Umbilical cord (tissue), 2 donors: Measurements from ENCODE around the gene SPRTN. TPM values are rescaled to one million over a fixed set of nuclear protein-coding genes. Genes with fewer than 3 reads are reported as not detected.

ENCODE experiments used
- DNase-seq: peaks from one replicate; pipeline ENCODE4 v3.0.0-alpha.2; 2015; ENCODE audit warnings: low spot score
- total RNA-seq: library from RNA; depleted of rRNA; stranded (reverse); fragments of >200 nt; gene quantifications from one replicate; pipeline ENCODE4 v1.2.3, GENCODE V29; 2014; ENCODE audit warnings: low replicate concordance; ENCODE audit not compliant: insufficient read depth

Gene SPRTN, protein sequence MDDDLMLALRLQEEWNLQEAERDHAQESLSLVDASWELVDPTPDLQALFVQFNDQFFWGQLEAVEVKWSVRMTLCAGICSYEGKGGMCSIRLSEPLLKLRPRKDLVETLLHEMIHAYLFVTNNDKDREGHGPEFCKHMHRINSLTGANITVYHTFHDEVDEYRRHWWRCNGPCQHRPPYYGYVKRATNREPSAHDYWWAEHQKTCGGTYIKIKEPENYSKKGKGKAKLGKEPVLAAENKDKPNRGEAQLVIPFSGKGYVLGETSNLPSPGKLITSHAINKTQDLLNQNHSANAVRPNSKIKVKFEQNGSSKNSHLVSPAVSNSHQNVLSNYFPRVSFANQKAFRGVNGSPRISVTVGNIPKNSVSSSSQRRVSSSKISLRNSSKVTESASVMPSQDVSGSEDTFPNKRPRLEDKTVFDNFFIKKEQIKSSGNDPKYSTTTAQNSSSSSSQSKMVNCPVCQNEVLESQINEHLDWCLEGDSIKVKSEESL
- 8.9 TPM for total RNA-seq

DNA sequence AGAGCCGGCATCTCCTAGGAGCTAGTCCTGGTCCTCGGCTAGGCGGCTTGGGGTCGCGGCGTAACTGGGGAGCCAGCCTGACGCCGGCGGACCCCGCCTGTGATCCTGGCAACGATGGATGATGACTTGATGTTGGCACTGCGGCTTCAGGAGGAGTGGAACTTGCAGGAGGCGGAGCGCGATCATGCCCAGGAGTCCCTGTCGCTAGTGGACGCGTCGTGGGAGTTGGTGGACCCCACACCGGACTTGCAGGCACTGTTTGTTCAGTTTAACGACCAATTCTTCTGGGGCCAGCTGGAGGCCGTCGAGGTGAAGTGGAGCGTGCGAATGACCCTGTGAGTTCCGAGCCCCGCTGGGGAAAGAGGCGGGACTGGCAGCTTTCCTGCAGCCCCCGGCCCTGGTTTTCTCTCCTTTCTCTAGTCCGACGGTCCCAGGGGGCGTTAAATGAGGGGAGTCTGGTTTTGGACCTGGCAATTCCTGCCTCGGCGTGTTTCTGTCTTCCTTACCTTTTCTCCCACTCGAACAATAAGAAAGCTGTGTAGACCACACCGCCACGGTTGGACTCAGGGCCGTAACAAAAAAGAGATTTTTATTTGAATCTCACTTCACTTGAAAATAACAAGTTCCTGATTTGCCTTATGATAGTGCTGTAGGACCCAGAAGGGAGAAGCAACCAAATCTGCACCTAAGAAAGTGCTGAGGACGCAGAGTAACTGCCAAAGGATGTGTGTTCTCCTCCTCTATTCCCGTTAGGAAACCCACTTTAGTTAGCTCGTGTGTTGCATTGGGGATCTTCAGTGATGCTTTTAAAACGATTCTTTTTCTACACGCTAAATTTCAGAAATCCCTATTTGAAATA lies at the start of gene SPRTN:
TSS of gene SPRTN (plus strand) at position 24 of the 859 bp plus-strand sequence. CDS start at position 115, 91 bp downstream.
- peak; percentile 10 for DNase-seq

DNA sequence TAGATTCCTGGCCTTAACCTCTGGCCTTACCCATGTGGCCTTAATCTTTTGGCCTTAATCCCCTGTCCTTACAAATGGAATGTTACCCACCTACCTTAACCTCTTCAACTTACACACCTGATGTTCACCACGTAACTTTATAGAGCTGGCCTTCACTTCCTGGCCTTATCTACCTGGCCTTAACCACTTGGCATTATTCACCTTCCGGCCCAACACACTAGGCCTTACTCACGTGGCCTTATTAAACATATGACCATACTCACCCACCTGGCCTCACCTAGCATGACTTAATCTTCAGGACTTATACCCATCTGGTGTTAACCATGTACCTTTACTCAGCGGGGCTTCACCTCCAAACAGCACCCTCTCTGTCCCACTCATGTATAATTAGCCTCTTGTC lies 42.2 kb upstream of the SPRTN start:
- no peak for DNase-seq

DNA sequence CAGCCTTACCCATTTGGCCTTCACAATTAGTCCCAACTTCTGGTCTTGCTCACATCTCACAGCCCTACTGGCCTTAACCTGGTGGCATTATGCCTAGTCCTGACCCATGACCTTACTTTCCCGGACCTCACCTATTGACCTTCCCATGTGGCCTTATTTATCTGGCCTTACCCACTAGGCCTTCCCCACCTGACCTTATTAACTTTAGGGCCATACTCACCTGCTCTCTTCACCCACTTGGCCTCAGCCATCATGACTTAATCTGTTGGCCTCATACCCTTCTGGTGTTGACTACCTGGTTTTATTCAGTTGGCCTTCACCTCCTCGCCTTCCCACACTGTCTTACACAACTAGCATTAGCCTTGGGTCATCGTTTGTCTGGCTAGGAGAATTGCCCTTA lies 36.1 kb upstream of the SPRTN start:
- DNase-seq, result no peak

DNA sequence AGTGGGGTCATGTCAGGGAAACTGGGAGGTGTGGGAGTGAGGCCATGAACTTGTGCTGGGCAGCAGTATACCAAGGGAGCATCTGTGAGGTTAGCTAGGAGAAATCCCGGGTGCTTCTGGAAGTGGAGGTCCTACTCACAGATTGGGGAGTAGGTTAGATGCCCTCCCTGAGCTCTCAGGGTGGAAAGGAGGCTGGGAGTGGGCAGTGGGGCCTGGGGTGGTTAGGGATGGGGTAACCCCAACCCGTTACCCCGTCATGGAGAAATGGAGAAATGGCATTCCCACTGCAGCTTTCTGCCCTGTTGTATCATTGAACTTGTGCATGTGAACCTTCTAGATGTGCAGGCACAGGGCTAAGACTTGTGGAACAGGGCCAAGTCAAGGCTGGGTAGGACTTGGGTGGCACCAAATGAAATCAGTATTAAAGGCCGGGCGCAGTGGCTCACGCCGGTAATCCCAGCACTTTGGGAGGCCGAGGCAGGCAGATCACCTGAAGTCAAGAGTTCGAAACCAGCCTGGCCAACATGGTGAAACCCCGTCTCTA lies 27.6 kb upstream of the SPRTN start:
- no peak for DNase-seq

DNA sequence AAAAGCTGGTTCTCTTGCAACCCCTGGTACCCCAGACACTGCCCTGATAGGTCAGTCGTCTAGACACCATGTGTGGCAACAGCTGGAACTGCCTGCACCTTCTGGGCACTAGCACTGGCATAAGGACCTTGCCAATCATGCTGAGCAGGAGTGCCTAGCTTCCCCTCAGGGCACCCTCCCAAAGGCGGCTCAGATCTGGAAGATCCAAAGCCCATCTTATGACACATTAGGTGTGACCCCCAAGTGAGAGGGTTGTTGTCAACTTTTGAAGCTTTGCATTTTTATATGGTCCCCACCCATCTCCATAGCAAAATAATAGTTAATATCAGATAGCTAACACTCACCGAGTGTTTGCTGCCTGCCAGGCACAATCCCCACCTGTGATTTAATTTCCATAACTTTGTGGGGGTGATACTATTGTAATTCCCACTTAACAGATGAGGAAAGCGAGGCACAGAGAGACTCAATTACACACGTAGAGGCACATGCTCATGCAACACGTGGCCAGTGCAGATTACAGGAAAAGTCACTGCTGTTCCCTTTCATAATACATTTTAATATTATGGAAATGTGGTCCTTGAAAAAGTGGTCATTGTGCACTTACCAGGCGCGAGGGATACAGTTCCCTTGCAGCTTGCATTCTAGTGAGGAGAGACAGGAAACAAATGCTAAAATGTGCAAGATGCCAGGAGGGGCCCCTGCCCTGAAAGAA lies 26.2 kb upstream of the SPRTN start:
- DNase-seq, result no peak

DNA sequence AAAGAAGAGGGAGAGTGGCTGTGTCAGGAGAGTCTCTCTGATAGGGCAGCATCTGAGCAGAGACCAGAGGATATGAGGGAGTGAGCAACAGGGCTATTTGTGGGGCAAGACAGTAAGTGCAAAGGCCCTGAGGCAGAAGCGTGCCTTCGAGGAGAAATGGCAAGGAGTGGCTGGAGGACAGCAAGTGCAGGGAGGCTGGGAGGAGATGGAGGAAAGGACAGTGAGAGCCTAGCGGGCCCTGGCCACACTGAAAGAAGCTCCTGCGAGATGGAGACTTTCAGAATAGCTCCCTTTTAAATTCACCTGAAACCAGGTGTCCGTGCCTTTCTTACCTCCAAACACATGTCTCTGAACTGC lies 25.7 kb upstream of the SPRTN start:
- no peak for DNase-seq

DNA sequence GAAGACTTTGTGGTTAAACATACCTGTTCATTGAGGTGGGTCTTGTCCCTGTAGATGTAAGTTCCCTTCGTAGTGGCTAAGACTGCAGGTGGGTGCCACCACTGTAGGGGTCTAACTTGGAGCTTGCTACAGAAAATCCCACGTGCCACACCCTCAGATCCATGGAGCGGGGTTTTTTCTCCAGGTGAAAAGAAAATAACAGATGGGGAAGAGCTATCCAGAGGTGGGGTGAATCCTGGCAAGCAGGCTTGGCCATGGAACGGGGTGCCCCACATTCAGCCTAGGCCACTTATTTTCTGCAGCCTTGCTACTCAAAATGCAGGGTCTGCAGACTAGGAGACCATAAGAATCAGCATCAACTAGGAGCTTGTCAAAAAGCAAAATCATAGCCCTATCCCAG lies 24.4 kb upstream of the SPRTN start:
- no peak for DNase-seq

DNA sequence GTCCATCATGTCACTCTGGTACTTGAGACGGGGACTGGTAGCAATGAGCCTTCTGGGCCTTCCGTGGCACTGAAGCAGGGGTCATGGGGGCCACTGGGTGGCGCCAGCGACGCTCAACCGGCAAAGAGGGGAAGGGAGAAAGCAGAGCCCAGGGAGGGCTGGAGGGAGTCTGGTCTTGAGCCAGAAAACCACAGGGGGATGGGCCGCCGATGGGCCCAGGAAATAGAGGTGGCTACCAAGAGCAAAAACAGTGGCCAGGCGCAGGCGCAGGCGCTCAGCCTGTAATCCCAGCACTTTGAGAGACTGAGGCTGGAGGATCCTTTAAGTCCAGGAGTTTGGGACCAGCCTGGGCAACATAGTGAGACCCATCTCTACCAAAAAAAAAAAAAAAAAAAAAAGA lies 22.2 kb upstream of the SPRTN start:
- DNase-seq, result no peak

DNA sequence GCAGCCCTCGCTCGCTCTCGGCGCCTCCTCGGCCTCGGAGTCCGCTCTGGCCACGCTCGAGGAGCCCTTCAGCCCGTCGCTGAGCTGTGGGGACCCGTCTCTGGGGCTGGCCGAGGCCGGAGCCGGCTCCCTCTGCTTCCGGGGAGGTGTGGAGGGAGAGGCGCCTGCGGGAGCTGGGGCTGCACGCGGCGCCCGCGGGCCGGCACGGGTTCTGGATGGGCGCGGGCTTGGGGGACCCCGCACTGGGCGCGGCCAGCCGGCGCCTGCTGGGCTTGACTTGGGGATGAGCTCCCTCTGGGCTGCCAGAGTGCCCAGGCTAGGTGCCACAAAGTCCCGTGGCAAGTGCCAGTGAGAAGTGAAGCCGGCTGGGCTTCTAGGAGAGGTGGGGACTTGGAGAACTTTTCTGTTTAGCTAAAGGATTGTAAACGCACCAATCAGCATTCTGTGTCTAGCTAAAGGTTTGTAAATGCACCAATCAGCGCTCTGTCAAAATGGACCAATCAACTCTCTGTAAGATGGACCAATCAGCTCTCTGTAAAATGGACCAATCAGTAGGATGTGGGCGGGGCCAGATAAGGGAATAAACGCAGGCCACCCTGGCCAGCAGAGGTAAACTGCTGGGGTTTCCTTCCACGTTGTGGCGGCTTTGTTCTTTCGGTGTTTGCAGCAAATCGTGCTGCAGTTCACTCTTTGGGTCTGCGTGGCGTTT lies 20.6 kb upstream of the SPRTN start:
- DNase-seq, result no peak

DNA sequence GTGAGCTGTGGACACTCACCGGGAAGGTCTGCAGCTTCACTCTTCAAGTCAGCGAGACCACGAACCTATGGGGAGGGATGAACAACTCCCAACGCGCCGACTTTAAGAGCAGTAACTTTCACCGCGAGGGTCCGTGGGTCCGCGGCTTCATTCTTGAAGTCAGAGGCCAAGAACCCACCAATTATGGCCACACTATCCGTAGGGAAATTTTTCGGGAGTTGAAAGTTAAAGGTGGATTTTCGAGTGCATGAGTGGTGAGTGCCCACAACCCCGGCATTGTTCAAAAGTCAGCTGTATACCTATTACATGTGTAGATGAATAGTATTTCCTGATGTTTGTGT lies 20.1 kb upstream of the SPRTN start:
- DNase-seq, result no peak

DNA sequence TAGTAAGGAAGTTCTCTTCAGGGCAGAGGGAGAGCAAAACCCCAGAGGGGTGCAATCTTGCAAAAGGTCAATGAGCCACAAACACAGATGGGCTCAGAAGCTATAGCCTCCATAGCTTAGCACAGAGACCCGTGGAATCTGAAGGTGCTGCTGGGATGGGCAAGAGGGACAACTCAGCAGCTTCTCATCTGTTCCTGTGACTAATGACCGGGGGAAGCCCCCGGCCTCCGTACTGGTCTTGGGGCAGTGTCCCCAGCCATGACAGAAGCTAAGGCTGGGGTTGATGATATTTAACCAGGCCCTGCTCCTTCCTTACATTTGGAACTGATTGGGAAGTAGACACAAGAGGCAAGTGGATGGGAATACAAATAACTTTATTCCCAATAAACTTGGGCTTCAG lies 19.5 kb upstream of the SPRTN start:
- DNase-seq, result no peak

DNA sequence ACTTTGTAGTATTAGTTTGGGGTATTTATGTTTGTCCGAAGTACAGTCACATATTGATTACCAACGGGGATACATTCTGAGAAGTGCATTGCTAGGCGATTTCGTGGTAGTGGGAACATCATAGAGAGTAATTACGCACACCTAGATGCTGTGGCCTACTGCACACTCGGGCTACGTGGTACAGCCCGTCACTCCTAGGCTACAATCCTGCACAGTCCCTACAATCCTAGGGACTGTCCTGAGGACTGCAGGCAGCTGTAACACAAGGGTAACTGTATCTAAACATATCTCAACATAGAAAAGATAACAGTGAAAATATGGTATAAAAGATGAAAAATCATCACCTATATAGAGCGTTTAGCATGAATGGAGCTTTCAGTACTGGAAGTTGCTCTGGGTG lies 19.0 kb upstream of the SPRTN start:
- DNase-seq, result no peak

DNA sequence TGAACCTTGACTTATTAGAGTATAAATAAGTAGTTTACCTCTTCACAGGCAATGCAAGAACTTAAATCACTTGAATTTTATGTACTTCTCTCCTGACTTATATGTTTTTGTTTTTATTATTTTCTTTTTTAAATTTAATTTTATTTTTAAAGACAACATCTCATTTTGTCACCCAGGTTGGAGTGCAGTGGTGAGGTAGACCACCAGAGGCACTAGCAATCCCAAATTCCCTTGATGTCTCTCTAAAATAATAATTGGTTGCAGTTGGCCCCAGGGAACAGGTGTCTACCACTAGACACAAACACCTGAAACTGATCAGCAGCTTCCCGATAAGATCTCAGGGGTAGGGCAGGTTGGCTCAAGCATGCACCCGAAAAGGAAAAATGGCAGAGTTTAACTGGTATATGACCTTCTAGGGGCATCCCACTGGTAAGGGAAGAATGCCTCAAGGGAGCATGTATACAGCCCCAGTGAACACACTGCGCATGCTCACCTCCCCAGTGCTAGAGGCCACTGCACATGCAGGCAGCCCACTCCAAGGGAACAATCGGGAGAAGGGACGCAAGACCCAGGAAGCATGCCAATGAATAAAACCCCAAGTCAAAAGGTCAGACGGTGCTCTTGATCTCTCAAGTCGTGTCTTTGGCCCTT lies 15.1 kb upstream of the SPRTN start:
- no peak for DNase-seq

DNA sequence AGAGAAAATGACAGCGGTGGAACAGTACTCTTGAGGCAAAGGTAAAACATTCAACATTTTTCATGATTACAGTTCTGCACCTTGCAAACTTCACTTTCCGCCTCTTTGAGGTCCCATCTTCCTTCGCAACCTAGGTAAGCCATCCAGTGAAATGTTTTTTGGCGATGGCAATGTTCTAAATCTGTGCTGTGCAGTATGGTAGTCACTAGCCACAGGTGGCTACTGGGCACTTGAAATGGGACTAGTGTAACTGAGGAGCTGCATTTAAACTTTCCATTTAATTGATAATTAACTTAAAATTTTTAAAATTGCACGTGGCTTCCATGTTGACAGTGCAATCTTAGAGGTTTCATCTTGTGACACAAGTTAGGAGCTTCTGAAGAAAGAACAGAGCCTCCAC lies 13.4 kb upstream of the SPRTN start:
- no peak for DNase-seq

DNA sequence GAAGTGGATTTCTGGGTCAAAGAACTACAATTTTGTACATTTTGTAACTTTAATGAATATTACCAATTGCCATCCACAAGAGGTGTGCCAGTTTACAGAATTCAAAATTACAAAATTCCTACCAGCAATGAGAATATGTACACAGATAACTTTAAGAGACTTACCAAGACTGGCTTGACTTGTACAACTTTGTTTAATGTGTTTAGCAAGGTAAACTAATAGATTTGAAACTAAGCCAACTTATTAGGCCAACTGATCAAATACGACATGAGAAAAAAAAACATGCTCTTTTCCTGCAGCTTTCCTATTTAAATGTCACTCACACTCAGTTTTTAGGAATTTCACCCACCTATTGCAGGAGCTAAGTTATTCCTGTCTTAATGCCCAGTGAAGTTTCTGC lies 11.8 kb upstream of the SPRTN start:
- DNase-seq, result no peak

DNA sequence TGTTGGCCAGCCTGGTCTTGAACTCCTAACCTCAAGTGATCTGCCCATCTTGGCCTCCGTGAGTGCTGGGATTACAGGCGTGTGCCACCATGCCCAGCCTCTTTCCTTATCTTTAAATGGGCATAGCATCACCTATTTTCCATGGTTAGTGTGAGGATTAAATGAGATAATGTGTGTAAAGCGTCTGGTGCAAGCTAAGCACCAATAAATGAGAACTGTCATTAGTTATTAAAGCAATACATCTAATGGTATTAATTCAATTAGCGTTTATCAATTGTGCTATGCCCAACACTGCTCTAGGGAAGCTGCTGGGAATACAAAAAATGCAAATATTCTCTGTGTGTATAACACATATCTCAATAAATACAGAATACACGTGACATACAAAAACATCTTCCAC lies 10.5 kb upstream of the SPRTN start:
- DNase-seq, result no peak

DNA sequence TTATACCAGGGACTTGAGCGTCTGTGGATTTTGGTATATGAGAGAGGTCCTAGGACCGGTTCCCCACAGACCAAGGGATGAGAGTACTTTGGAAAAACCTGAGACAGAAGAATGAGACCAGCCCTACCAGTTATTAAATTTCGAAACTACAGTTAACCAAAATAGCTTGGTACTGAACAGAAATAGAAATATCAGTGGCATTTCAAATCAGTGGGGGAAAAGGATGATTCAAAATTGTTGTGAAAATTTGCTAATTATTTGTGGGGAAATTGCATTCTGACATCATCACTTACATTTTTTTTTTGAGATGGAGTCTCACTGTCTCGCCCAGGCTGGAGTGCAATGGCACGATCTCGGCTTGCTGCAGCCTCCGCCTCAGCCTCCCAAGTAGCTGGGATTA lies 8.6 kb upstream of the SPRTN start:
- no peak for DNase-seq

DNA sequence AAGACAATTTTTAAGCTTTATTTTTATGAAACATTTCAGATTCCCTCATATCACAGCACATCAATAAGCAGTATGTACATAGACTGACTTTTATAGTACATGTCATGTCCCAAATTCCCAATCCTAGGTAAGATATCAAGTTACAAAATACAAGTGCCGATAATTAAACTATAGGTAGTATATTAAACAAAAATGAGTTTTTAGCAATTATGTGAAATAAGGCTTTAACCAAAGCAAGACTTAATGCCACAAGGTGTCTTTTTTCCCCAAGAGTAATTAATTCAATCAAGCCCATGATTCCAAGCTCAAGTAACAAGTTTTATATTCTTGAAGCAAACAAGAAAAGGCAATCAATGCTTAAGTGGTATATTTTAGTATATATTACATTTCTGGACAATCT lies 5.3 kb upstream of the SPRTN start:
- DNase-seq, result no peak

DNA sequence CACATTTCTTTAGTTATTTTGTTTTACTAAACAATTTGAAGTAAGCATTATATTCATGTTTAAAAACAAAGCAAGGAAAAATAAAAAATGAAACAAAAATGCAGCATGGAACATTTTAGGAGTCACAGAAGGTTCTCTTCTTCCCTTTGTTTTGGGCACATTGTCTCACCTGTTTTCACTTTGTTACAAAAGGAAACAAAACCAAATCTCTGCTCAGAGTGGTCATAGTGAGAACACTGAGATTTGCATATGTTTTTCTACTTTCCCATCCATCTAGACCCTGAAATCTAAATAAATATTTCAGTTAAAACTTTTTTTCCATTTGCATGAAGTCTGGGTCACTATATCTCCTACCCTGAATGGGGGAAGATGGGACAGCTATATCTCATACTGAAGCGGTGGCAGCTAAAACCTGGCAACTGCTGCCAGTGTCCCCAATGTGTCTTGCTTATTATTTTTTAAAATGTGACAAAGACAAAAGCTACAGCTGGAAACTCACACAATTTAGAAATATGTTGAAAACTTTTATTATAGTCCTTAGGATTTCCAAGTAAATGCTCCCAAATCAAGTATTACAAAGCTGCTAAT lies 3.9 kb upstream of the SPRTN start:
- no peak for DNase-seq

DNA sequence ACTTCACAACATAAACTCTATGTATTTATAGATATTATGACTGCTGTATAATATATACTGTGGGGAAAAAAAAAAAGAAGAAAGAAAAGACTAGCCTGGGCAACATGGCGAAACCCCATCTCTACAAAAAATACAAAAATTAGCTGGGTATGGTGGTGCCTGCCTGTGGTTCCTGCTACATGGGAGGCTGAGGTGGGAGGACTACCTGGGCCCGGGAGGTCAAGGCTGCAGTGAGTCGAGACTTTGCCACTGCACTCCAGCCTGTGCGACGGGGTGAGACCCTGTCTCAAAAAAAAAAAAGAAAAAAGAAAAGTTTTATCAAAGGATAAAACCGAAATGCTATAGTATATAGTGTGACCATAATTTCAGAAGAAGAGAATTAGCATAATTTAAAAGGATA lies 3.1 kb upstream of the SPRTN start:
- no peak for DNase-seq
